Glomerular visceral epithelial cell (primary cell): ENCODE results near the gene TOX4.

Experiments used
- DNase-seq: peaks from one replicate; pipeline ENCODE4 v3.0.0-alpha.2; 2016; ENCODE audit errors: extremely low spot score

TOX4 gene

GRCh38 chr14:21501568-21501967 is 24.6 kb downstream of the TOX4 start:
- DNase-seq: no peak

- no peak for DNase-seq
Measured at GRCh38 chr14:21503376-21503775, 26.4 kb downstream of the TOX4 start.

GRCh38 chr14:21505012-21505553 is 28.1 kb downstream of the TOX4 start:
- DNase-seq: no peak

GRCh38 chr14:21506557-21506956 is 29.6 kb downstream of the TOX4 start:
- no peak for DNase-seq

GRCh38 chr14:21509432-21510143 is 32.6 kb downstream of the TOX4 start:
- DNase-seq: no peak

GRCh38 chr14:21510735-21511657 is 34.0 kb downstream of the TOX4 start, which contains the start of gene METTL3:
Gene METTL3, minus strand, starts transcription at chr14:21511340. Its CDS starts 117 bp downstream, at chr14:21511223.
- DNase-seq: peak; percentile 99

- DNase-seq: no peak
Measured at GRCh38 chr14:21514341-21514740, 37.3 kb downstream of the TOX4 start.

- DNase-seq: no peak
Measured at GRCh38 chr14:21518725-21519124, 41.7 kb downstream of the TOX4 start.

- no peak for DNase-seq
Measured at GRCh38 chr14:21520767-21521166, 43.8 kb downstream of the TOX4 start.

- peak; percentile 68 for DNase-seq
Measured at GRCh38 chr14:21521501-21521900, 44.5 kb downstream of the TOX4 start.

GRCh38 chr14:21523203-21523602 is 46.2 kb downstream of the TOX4 start:
- no peak for DNase-seq

GRCh38 chr14:21524575-21525490 is 47.8 kb downstream of the TOX4 start:
- DNase-seq: no peak

GRCh38 chr14:21525571-21525961 is 48.6 kb downstream of the TOX4 start:
- DNase-seq: peak; percentile 12

GRCh38 chr14:21525962-21526671 is 49.1 kb downstream of the TOX4 start, which contains the start of gene SALL2:
Gene SALL2, minus strand, starts transcription at chr14:21526346. Its CDS starts 219 bp downstream, at chr14:21526127.
- peak; percentile 82 for DNase-seq

GRCh38 chr14:21526672-21527317 is 49.8 kb downstream of the TOX4 start:
- DNase-seq: no peak

GRCh38 chr14:21527318-21527679 is 50.3 kb downstream of the TOX4 start:
- DNase-seq: no peak

- no peak for DNase-seq
Measured at GRCh38 chr14:21528381-21529348, 51.7 kb downstream of the TOX4 start.

- no peak for DNase-seq
Measured at GRCh38 chr14:21529515-21529914, 52.5 kb downstream of the TOX4 start.

- DNase-seq: no peak
Measured at GRCh38 chr14:21533294-21533693, 56.3 kb downstream of the TOX4 start.
